Type B pancreatic cell (in vitro differentiated cells): ENCODE results near the gene TAS1R1. TPM values are rescaled to one million over a fixed set of nuclear protein-coding genes. Genes with fewer than 3 reads are reported as not detected.

Experiments used
- DNase-seq: peaks from one replicate; pipeline ENCODE4 v3.0.0; 2021; ENCODE audit warnings: mixed read lengths; ENCODE audit not compliant: unreplicated experiment; ENCODE audit errors: extremely low spot score
- H3K27ac Mint-ChIP-seq: 2 replicates; pipeline ENCODE4 v1.8.0; 2021; ENCODE audit warnings: mild to moderate bottlenecking, mixed read lengths
- H3K27me3 Mint-ChIP-seq: 2 replicates; pipeline ENCODE4 v1.8.0; 2021; ENCODE audit warnings: mixed read lengths
- H3K36me3 Mint-ChIP-seq: 2 replicates; pipeline ENCODE4 v1.8.0; 2021; ENCODE audit warnings: mixed read lengths
- H3K4me1 Mint-ChIP-seq: one replicate; pipeline ENCODE4 v1.8.0; 2021; ENCODE audit warnings: mixed read lengths; ENCODE audit not compliant: unreplicated experiment
- H3K4me3 Mint-ChIP-seq: 2 replicates; pipeline ENCODE4 v1.8.0; 2021; ENCODE audit warnings: mild to moderate bottlenecking, mixed read lengths
- H3K9me3 Mint-ChIP-seq: 2 replicates; pipeline ENCODE4 v1.8.0; 2021; ENCODE audit warnings: mixed read lengths
- CTCF ChIP-seq: fragments of 200-600 bp; sonication (generic); conservative IDR thresholded peaks from 2 replicates; pipeline ENCODE4 v1.5.0; 2021; ENCODE audit warnings: antibody characterized with exemption, mild to moderate bottlenecking
- total RNA-seq: library from RNA; stranded (reverse); gene quantifications from 2 replicates; pipeline ENCODE4 v1.2.1, GENCODE V29; 2021; ENCODE audit warnings: low replicate concordance

Gene TAS1R1
- total RNA-seq, 1 donor from 2014 or later = not detected

- DNase-seq = peak; percentile 100
- no peak for TF ChIP-seq CTCF
- H3K4me1 Mint-ChIP-seq = peaks cover 18% of the 10 kb centered on the region
- H3K27ac Mint-ChIP-seq = peak within 1 kb of the TSS; percentile 98
- H3K9me3 Mint-ChIP-seq = no peaks in the 10 kb centered on the region
- H3K27me3 Mint-ChIP-seq = no peaks in the 10 kb centered on the region
- peak within 1 kb of the TSS; percentile 97 for H3K4me3 Mint-ChIP-seq
- H3K36me3 Mint-ChIP-seq = peaks cover 3% of the 10 kb centered on the region
These were observed 58.4 kb downstream of the TAS1R1 start, which contains the start of gene PHF13 for GRCh38 chr1:6613361-6614018. Gene PHF13 (plus strand): TSS chr1:6613731. CDS start chr1:6614067, 336 bp downstream.

- Mint-ChIP-seq H3K4me3 (peak overlapping the region; percentile 88), H3K4me1 (peaks cover 18% of the 10 kb centered on the region), H3K27ac (no peak overlapping the region), H3K36me3 (peaks cover 3% of the 10 kb centered on the region), H3K27me3 (no peaks in the 10 kb centered on the region), H3K9me3 (no peaks in the 10 kb centered on the region)
- DNase-seq = no peak
- no peak for TF ChIP-seq CTCF
These were observed 59.2 kb downstream of the TAS1R1 start for GRCh38 chr1:6614019-6614928.

- H3K27me3 Mint-ChIP-seq = no peaks in the 10 kb centered on the region
- peaks cover 18% of the 10 kb centered on the region for H3K4me1 Mint-ChIP-seq
- H3K27ac Mint-ChIP-seq = peak overlapping the region; percentile 82
- peak overlapping the region; percentile 89 for H3K4me3 Mint-ChIP-seq
- DNase-seq = no peak
- TF ChIP-seq CTCF = no peak
- no peaks in the 10 kb centered on the region for H3K9me3 Mint-ChIP-seq
- H3K36me3 Mint-ChIP-seq = peaks cover 5% of the 10 kb centered on the region
These were observed 60.0 kb downstream of the TAS1R1 start for GRCh38 chr1:6614929-6615785.

- Mint-ChIP-seq H3K9me3 (no peaks in the 10 kb centered on the region), H3K27ac (no peak overlapping the region), H3K36me3 (peaks cover 10% of the 10 kb centered on the region), H3K4me3 (no peak overlapping the region), H3K4me1 (peaks cover 9% of the 10 kb centered on the region), H3K27me3 (no peaks in the 10 kb centered on the region)
- TF ChIP-seq CTCF = no peak
- DNase-seq = no peak
These were observed 63.9 kb downstream of the TAS1R1 start for GRCh38 chr1:6619045-6619444.
